ENCODE data around the gene ARMCX5. TPM values are rescaled to one million over a fixed set of nuclear protein-coding genes. Genes with fewer than 3 reads are reported as not detected.

The ARMCX5 gene
- total RNA-seq (2014; rRNA removed; shearing (Covaris generic)) = 0.77 and 1.5 TPM in 2 replicates
- not detected in 2 replicates for total RNA-seq (2022)
- Bru-seq, nascent RNA = percentile 16 among the genes with signal in this experiment
- BruChase-seq, experiment 1, labeled RNA remaining after a 6-hour chase = not detected
- BruChase-seq, experiment 2, labeled RNA remaining after a 2-hour chase = percentile 22 among the genes with signal in this experiment
- long read RNA-seq = 0 reads

DNA sequence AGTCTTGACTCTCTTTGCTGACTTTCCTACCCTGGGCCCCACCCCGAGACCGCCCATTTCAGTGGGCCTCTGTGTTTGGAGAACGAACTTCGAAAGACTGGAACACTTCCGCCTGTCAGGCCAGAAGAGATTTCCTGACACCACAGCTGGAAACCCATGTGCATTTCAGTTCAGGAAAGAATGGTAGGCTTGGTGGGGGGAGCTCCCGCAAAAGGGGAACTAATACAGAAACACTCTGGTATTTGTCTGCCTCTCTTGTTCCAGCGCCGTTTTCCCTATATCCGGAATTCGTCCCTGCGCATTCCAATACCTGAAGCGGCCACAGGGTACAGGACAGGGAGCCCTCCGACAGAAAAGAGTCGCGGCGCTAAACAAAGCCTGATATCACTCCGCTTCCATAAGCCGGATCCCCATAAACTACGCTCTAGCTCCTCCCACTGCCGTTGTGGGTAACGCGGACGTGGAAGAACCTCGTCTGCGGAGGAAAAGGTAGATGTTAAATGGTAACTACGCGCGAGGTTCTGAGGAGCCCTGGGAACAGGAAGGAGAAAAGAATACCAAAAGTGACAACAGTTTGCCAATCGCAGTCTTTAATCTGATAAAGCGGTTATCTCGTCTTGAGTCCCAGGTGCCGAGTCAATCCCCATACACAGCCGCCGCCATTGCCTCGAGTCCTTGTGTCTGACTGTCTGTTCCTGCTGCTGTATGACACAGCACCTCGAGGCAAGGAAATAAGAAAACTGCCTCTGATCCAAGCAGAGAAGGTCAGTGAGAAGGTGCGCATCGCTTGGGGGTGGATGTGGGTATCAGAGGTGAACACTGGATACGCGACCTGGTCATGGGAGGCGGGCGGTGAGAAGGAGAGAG is at the start of gene ARMCX5:
ARMCX5 (plus strand) TSS at position 432 of the 867 bp plus-strand sequence. CDS start 2,627 bp downstream, outside the sequence.
- Histone ChIP-seq H2AFZ (ENCODE audit: low read length) (peak within 1 kb of the TSS; percentile 85), H3K9me3 (ENCODE audit: low read length) (no peaks in the 10 kb centered on the region), H4K20me1 (ENCODE audit: insufficient read depth, low read length) (no peaks in the 10 kb centered on the region), H3K4me1 (ENCODE audit: insufficient read depth, low read length, poor library complexity, severe bottlenecking) (peaks cover 5% of the 10 kb centered on the region), H3K36me3 (ENCODE audit: insufficient read depth, low read length) (no peaks in the 10 kb centered on the region), H3K9me2 (ENCODE audit: insufficient read depth, low read length) (no peaks in the 10 kb centered on the region), H3K79me2 (ENCODE audit: insufficient read depth, low read depth, low read length) (no peaks in the 10 kb centered on the region), H3K4me3 (ENCODE audit: low read depth, low read length, poor library complexity, severe bottlenecking) (peak within 1 kb of the TSS; percentile 53), H3K4me2 (ENCODE audit: low read length) (peak within 1 kb of the TSS; percentile 72), H3K27ac (ENCODE audit: low read depth, low read length, poor library complexity, severe bottlenecking) (no peak within 1 kb of the TSS)
- DNase-seq (ENCODE audit: low spot score) = peak; percentile 53
- no TSS peak for BruUV-seq (replicated peaks)
- intact Hi-C loops (cut with micrococcal nuclease; ENCODE audit: unreplicated experiment) = no loop called here
- TF ChIP-seq, protein P1, sequence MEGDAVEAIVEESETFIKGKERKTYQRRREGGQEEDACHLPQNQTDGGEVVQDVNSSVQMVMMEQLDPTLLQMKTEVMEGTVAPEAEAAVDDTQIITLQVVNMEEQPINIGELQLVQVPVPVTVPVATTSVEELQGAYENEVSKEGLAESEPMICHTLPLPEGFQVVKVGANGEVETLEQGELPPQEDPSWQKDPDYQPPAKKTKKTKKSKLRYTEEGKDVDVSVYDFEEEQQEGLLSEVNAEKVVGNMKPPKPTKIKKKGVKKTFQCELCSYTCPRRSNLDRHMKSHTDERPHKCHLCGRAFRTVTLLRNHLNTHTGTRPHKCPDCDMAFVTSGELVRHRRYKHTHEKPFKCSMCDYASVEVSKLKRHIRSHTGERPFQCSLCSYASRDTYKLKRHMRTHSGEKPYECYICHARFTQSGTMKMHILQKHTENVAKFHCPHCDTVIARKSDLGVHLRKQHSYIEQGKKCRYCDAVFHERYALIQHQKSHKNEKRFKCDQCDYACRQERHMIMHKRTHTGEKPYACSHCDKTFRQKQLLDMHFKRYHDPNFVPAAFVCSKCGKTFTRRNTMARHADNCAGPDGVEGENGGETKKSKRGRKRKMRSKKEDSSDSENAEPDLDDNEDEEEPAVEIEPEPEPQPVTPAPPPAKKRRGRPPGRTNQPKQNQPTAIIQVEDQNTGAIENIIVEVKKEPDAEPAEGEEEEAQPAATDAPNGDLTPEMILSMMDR (conservative IDR thresholded peaks at IDR 0.05; ENCODE audit: low read length) = no peak
- no peak for TF ChIP-seq EZH2phosphoT487 (IDR thresholded peaks at IDR 0.05; ENCODE audit: borderline replicate concordance, low read depth, low read length)
- ChIA-PET CTCF (ENCODE audit: unreplicated experiment) (no interaction called here), POLR2A (no interaction called here)

- Histone ChIP-seq H3K4me2 (ENCODE audit: low read length) (no peak overlapping the region), H3K9me2 (ENCODE audit: insufficient read depth, low read length) (no peaks in the 10 kb centered on the region), H3K27ac (ENCODE audit: low read depth, low read length, poor library complexity, severe bottlenecking) (no peak overlapping the region), H3K9me3 (ENCODE audit: low read length) (no peaks in the 10 kb centered on the region), H3K4me1 (ENCODE audit: insufficient read depth, low read length, poor library complexity, severe bottlenecking) (no peaks in the 10 kb centered on the region), H2AFZ (ENCODE audit: low read length) (no peak overlapping the region), H3K79me2 (ENCODE audit: insufficient read depth, low read depth, low read length) (no peaks in the 10 kb centered on the region), H3K36me3 (ENCODE audit: insufficient read depth, low read length) (no peaks in the 10 kb centered on the region), H4K20me1 (ENCODE audit: insufficient read depth, low read length) (no peaks in the 10 kb centered on the region), H3K4me3 (ENCODE audit: low read depth, low read length, poor library complexity, severe bottlenecking) (no peak overlapping the region)
- intact Hi-C loops (cut with micrococcal nuclease; ENCODE audit: unreplicated experiment) = no loop called here
- BruUV-seq (replicated peaks) = no TSS peak
- POLR2A ChIA-PET = no interaction called here
- CTCF ChIA-PET (ENCODE audit: unreplicated experiment) = no interaction called here
- no peak for DNase-seq (ENCODE audit: low spot score)
- TF ChIP-seq, protein P1 (conservative IDR thresholded peaks at IDR 0.05; ENCODE audit: low read length) = no peak
- TF ChIP-seq EZH2phosphoT487 (IDR thresholded peaks at IDR 0.05; ENCODE audit: borderline replicate concordance, low read depth, low read length) = no peak
These were observed 40.7 kb upstream of the ARMCX5 start for GRCh38 chrX:102558607-102559006.

All from OCI-LY7 (cell line).